Glomerular endothelial cell (primary cell): ENCODE measurements around the gene FBXW8. TPM values are rescaled to one million over a fixed set of nuclear protein-coding genes. Genes with fewer than 3 reads are reported as not detected.

ENCODE experiments used
- DNase-seq: peaks from one replicate; pipeline ENCODE4 v3.0.0-alpha.2; 2011; ENCODE audit warnings: low read depth, low spot score; ENCODE audit errors: extremely low read depth
- total RNA-seq: library from RNA; depleted of rRNA; stranded (reverse); fragments of >200 nt; gene quantifications from 2 replicates; pipeline ENCODE4 v1.2.3, GENCODE V29; 2015

Gene FBXW8
- total RNA-seq, 1 donor from 2014 or later: 26.8 TPM

DNA sequence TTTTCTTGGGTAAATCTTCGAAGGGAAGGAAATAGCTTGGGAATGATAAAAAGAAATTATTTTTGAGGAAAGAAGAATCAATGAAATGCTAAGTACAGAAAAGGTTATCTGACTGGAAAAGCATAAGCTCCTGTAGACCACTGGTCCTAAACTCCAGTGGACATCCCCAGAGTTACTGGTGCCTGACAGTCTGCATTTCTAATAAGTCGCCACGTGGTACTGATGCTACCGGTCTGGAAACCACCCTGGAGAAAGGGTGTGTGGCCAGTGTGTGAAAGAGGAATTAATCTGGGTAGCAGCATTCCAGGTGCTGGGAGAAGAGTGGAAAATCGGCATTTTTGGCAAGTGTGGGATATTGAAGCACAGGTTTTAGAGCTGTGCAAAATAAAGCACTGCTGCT lies 73.3 kb downstream of the FBXW8 start:
- no peak for DNase-seq

DNA sequence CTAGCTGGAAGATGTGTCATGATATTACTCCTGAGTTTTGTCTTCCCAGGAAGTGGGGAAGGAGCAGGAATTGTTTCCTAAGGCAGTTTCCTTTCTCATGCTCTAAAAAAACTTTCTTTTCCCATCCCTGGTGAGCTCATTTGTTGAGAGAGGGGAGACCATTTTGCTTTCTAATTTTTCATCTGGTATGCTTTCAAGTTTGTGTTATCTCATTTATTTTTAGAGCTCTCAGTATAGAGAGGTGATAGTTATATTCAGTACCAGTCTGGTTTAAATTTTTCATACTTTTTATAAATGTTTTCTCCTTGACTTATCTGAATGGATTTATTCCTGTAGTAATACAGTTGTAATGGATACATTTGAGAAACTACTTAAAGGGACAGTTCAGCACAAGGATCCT lies 79.6 kb downstream of the FBXW8 start:
- no peak for DNase-seq

DNA sequence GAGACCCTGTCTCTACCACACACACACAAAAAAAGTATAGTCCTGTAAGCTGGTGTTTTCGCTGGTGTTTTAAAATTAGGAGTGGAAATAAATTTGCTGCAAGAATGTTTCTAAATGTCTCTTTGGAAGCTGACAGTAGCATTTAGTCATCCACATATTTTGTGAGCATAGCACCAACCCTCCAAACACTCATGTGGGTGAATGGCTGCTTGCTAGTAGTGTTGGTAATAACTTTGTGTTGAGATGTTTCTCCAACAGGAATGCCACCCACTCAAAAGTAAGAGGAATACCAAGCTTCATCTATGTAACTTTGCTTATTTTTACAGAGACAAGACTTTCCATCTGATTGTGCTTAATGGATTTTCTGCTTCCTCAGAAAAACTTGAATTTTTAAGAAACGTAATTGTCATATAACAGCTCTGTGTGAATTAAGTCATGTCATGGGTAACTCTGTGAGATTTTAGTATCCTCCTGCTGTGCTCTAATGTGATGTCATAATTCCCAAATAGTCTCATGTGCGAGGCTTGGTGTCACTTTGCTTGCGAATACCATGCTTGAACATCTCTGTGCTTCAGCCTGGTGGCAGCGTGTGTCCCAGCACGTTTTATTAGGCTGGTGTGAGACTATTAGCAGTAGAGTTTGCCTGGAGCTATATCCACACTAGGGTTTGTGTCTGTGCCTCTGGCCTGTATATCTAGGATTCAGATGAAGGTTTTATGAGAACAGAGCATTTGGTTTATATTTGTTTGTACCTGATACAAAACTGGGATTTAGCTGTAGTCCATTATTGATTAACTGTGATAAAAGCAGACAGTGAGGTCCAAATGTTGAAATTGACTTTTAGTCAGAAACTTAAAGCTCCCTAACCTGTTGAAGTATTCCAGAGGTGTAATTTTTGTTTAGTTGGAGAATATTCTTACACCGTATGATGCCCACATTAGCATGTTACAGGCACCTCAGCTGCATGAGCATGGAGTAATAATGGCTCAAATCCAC lies 80.5 kb downstream of the FBXW8 start:
- no peak for DNase-seq

DNA sequence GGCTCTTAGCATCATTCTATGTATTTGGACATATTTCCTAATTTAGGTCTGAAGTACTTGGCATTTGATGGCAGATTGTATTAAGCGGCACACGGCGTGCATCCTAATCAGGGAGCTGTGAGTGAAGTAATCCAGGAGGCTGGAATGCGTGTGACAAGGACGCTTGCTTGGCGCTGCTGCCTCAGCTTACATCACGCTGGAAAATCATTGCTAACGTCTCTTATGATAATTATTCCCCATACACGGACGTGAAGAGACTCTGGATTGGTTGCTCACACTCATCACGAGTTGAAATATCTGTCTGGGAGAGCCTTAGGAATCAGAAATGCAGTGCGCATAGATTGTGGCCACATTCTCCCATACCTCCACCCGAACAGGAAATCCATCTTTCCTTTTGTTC lies 85.3 kb downstream of the FBXW8 start:
- no peak for DNase-seq

DNA sequence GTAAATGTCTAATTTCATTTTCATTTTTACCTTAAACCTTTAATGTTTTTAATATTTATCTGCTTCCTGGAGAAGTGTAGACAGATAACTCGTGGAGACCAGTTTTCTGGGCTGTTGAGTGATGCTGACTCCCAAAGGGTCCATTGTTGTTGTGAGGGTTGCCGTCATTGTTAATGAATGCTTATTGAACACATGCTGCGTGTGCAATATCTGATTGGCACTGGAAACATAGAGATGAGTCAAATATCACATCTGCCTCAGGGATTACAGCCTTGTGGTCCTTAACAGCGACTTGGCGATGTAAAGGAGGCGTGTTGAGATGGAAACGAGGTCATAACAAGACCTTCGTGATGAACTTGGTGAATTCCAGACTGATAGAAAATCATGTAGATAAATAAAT lies 85.9 kb downstream of the FBXW8 start:
- DNase-seq: no peak

DNA sequence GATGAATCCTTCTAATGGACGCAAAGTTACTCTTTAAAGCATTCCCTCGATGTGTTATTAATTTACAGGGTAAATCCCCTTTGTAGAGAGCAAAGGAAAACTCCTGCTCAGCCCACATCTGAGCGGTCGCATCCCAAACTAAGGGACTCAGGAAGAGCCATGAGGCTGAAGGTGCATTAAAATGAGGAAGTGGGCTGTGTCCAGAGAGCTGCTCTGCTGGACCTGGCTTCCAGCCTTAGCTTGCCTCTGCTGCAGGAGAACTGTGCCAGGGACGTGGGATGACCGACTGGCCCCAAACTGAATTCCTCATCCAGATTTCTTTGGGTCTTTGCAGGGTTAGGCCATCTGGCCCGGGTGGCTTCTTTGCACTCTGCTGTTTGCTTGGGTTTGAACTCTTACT lies 88.3 kb downstream of the FBXW8 start:
- no peak for DNase-seq

DNA sequence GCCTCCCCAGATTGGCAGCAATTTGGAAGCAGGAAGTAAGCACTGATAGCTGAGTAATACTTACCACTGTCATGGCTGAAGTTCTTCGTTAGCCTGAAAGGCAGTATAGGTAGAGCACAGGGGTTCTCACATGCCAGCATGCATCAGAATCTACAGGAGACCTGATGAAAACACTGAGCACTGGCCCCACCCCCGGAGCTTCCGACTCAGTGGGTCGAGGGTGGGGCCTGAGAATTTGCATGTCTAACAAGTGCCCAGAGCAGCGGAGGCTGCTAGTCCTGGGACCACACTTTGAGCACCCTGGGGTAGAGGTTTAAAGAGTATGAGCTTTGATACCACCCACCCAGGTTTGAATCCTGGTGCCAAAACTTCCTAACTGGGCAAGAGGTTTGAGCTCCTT lies 89.6 kb downstream of the FBXW8 start:
- no peak for DNase-seq

DNA sequence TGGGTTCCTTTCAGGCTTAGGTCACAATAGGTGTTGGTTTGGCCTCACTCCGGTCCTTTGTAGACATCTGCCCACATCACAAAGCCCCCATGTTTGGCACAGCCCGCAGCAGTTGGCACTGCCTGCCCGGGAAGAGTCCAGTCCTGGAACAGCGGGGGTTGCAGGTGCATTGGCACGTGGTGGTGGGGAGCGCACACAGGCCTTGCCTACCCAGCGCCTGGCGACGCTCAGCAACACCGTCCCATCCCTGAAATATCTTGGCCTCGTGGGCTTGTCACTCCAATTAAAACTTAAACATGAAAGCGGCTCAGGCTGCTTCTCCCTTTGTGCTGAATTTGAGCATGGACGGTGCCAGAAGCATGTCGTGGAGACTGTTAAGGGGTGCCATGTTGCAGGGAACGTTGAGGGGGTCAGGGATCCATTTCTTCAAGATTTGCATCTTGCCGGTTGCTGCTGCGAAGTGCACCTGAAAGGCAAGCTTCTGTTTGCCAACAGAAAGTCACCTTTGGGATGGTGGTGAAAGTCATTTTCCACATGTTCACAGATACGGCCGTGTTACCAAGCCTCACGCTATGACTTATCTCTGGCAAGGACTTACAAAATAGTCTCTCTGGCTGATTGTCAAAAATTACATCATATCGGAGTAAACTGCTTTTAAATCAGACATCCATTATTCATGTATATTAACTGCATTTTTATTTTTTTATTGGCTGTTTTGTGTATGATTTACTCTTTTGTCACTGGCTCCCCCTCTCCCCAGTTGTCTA lies 91.5 kb downstream of the FBXW8 start:
- no peak for DNase-seq

DNA sequence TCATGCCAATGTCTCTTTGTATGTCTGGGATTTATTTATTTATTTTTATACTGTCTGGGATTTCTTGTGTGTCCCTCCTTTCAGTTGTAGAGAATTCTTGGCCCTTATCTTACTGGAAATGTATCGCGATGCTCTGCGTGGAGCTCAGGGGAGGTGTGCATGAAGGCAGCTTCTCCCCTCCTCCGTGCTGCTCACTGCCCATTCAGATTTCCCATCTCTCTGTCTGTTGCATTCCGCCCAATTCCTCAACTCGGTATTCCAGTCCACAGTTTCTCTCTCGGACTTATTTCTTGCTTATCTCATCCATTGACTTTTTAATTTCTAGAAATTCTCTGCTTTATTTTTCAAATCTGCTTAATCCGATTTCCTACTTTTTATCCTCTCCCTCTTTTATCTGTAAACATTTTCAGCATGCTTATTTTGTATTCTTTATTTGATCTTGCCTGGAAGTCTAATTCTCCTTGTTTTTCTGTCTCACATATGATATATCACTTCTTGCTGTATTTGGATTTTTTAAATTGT lies 93.2 kb downstream of the FBXW8 start:
- DNase-seq: no peak

DNA sequence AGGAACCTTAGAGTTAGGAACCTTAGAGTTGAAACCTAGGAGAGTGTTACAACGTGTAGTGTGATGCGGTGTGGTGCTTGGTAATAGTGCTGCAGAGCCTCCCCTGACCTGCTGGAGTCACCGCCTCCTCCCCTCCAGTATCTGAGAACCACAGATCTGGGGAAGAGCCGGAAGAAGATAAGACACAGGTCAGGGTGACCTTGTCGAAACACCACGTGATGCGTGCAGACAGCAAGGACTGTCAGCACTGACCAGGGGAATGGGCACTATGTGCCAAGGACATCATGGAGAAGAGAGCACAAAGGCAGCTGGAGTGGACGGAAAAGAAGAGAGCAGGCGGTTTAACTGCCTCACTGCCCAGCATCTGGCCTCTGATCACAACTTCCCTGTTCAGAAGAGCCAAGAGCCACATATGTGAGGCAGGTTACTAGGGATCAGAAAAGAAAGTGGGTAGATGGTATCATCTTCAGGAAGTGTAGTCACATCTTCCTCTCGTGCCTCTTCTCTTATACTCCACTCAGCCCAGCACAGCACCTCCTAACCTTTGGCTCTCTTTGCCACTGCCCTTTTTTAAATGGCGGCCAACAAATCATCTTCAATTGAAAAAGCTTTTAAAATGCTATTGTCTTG lies 94.8 kb downstream of the FBXW8 start:
- DNase-seq: no peak

DNA sequence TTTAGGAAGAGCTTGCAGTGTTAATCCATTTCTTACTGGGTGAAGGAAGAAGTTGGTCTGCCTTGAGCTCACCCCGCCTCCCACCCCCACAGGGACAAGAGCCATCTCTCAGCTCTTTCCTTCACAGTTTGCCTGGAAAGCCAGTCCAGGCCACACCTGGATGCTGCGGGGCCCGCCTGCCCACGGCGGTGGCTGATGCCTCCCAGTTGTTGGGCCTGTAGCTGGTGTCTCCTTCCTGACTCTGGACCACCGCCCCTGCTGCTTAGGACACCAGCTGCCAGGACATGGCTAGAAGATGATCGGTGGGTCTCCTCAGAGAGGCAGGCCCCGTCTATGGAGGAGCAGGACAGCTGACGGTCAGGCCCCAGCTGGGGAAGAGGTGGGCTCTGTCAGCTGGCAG lies 95.6 kb downstream of the FBXW8 start:
- DNase-seq: no peak

DNA sequence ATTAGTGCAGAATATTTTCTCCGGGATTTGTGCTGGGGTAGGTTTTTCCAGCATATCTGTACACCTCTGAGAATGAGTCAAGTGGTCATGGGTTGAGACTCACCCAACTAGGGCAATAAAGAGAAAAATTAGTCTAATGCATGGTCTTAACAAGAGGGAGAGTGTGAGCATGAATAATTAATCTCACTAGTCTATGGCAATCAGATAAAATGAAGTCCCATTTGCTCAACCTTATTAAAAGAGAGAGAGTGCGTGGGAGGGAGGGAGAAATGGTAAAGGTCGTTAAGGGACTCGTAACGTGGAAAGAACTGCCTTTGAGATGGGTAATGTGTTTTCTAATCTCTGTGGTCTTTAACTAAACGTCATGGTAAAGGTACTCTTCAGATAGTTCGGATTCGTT lies 96.8 kb downstream of the FBXW8 start:
- DNase-seq: no peak

DNA sequence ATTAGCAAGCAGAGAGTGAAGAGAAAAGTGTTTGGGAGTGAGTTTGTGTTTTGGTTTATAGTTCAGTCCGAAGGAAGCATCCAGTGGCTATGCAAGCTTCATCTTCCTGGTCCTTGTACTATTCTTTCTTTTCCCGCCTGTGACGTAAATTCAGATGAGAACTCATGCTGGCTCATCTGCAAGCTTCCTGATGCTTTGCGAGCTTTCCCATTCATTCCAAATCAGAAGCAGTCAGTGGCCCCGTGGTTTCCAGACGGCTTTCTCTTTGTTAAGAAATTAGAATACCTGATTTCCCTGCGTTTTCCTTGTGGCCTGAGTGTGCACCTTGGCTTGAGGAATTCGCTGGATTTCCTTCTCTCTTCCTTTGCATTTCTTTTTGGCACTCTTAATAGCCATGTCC lies 99.0 kb downstream of the FBXW8 start:
- DNase-seq: no peak

DNA sequence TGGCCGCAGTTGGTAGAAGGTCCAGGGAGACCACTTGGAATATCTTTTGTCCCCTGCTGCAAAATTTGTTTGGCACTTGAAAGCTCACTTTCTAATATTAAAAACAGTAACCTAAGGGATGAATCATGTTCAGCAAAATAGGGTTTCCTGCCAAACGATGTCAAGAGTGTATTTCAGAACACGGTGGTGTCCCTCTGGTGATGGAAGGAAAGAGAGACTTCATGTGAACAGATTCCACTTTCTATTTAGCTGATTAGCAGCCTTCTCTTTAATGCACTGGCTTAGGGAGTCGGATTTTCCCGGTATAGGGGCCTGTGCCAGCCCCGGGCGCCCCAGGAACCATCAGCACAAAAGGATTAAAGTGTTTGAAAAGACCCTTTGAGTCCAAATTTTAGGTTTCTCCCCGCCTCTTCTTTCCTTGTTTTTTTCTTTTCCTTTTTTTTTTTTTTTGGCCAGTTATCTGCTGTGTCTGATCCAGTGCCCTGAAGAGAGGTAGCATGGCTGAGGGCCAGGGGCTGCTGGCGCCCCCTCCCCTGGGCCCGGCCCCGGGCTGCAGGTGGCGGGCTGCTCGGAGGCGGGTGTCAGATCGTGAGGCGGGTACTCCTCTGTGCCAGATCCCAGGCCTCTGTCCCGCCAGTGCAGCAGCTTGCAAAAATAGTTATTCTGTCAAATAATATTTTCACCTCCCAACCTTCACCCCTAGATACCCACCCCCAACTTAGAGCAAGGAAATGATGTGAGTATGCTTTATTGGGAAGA lies 100.1 kb downstream of the FBXW8 start:
- DNase-seq: no peak

DNA sequence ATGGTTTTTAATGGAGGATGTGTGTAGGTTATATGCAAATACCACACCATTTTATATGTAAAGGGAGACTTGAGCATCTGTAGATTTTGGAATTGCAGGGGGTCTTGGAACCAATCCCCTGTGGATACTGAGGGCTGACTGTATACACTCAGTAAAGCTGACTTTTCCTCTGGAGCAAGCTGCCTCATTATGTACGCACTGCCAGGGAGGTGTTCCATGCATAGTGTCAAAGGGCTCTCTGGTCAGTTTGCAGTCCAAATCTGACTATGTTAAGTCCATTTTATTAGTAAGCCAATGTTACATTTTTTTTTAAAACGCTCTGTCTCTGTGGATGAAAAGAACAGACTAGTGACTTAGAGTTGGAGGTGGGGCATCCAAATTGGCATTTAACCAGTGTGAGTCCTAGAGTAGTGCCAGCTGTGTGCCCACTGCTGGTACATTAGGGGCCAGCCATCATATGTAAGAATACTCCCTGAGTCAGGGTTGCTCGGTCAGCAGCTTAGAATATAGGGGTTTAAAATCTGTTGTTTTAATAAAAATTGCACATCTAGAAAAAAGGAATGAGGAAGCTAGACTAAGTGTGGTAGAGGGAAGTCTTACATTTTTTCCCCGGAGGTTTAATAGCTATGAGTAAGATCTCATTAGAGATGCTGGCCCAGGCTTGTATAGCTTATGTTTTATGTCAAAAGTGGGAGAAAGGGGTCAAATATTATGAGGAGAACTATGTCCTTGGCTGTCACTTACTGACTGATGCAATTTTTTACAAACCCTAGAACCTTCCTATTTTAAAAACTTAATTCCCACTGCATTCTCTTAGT lies 101.4 kb downstream of the FBXW8 start:
- no peak for DNase-seq

DNA sequence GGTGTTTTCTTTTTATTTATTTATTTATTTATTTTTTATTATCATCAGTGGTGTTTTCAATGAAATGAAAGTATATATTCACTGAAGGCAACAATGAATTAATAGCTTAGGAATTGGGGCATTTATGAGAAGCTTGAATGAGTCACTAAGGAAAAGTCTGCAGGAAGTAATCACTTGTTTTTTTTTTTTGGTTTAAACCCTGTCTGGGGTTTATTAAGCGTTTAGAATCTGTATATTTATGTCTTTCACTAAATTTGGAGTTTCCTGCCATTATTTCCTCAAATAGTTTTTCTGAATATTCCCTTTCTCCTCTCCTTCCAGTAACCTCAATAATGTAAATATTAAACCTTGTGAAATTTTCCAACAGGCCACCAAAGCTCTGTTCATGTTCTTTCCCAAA lies 103.0 kb downstream of the FBXW8 start:
- peak; percentile 29 for DNase-seq

DNA sequence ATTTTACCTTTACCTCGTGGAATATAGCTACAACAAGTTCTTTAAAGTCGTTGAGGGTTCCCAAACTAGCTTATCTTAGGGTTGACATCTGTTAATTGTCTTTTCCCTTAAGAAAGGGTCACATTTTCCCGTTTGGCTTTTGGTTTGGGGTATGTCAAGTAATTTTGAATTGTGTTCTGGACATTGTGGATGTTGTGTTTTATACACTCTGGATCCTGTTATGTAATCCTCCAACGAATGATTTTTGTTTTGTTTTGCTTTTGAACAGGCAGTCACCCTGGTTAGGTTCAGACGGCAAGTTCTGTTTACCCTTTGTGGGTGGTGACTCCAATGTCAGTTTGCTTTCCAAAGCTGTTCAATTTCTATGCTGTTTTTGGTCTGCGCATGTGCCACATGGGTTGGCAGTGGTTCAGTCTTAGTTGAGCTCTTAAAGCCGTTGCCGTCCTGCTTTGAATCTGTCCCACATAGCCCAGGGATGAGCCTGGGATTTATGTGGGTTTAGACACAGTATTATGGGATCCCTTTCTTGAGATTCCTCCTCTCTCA lies 103.7 kb downstream of the FBXW8 start:
- no peak for DNase-seq

DNA sequence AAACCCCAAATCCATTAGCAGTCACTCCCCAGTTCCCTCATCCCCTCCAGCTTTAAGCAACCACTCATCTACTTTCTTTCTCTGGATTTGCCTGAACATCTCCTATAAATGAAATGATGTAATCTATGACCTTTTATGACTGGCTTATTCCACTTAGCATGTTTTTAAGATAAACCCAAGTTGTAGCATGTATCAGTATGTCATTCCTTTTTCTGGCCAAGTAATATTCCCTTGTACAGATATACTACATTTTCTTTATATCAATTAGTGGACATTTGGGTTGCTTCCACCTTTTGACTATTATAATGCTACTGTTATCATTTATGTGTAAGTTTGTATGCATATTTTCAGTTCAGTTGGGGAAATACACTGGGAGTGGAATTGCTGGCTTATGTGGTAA lies 105.1 kb downstream of the FBXW8 start:
- no peak for DNase-seq

DNA sequence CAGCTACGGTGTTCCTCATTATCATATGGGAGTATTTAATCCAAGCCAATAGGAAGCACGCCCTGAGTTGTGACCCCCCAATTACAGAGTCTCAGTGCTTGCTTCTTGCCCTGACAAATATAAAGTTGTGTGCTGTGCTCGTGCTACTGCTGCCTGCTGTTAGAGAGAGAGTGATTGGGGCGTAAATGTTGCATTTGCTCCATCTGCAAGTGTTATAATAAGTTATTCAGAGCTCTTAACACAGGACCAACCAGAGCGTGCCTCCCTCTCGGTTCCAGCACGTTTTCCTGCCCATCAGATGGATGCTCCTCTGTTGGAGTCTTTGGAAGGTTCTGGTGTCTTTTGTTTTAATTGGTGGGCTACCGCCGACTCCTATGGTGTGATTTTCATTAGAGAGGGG lies 107.1 kb downstream of the FBXW8 start:
- DNase-seq: no peak
